ENCODE results near the gene SLC39A7. TPM values are rescaled to one million over a fixed set of nuclear protein-coding genes. Genes with fewer than 3 reads are reported as not detected.

The SLC39A7 gene
- total and polyA plus RNA-seq, 12 donors: 25.8 to 178 (median 53.1) TPM

- H3K4me1 ChIP-seq: peaks cover 10 to 66% (median 44%) of the 10 kb centered on the region in 9 donors
- DNase-seq (no peak), ATAC-seq (no peak)
- intact Hi-C loops (cut with DNase I): loop anchor here in 6 of 10 donors (5.0 kb wide), 2 partner anchors 33 to 228 kb away; partner anchors contain the start of gene BRD2 (in 1 of the 6)
- H3K4me3 ChIP-seq: no peak overlapping the region
- peaks cover 0 to 26% (median 0%) of the 10 kb centered on the region in 7 donors for H3K27me3 ChIP-seq
- TF ChIP-seq CTCF (IDR thresholded peaks at IDR 0.05): no peak
- no peak overlapping the region for H3K27ac ChIP-seq
- 71 to 75% methylated on average over 15 of the region's 15 CpGs for WGBS, 2 donors
- H3K36me3 ChIP-seq: peaks cover 0 to 44% (median 24%) of the 10 kb centered on the region in 9 donors
- H3K9me3 ChIP-seq: no peaks in the 10 kb centered on the region
Observed at GRCh38 chr6:33195304-33196165, 5.1 kb upstream of the SLC39A7 start.

GRCh38 chr6:33197431-33198048, 3.1 kb upstream of the SLC39A7 start:
- intact Hi-C loops (cut with DNase I): loop anchor here in 7 of 10 donors (2.0 to 5.0 kb wide), 3 partner anchors 35 to 230 kb away; partner anchors contain the start of gene BRD2 (in 1 of the 7)
- H3K4me3 ChIP-seq: no peak overlapping the region
- H3K27ac ChIP-seq: peak overlapping the region in 7 of 10 donors; percentile 2 to 65 (median 26)
- ATAC-seq (peak in 7 of 8 donors; percentile 10 to 33 (median 27)), DNase-seq (peak in 1 of 2 donors; percentile 38)
- H3K9me3 ChIP-seq: no peaks in the 10 kb centered on the region
- peaks cover 0 to 54% (median 33%) of the 10 kb centered on the region in 9 donors for H3K36me3 ChIP-seq
- WGBS, 2 donors: 18 to 31% methylated on average over 12 of the region's 12 CpGs
- peak; percentile 42 to 80 (median 71) for TF ChIP-seq CTCF (IDR thresholded peaks at IDR 0.05)
- peaks cover 22 to 62% (median 51%) of the 10 kb centered on the region in 9 donors for H3K4me1 ChIP-seq
- peaks cover 0 to 6% (median 0%) of the 10 kb centered on the region in 7 donors for H3K27me3 ChIP-seq

GRCh38 chr6:33198159-33198852, 2.4 kb upstream of the SLC39A7 start:
- H3K27ac ChIP-seq: peak overlapping the region in 4 of 10 donors; percentile 6 to 26 (median 15)
- no peaks in the 10 kb centered on the region for H3K27me3 ChIP-seq
- H3K4me1 ChIP-seq: peaks cover 22 to 64% (median 52%) of the 10 kb centered on the region in 9 donors
- intact Hi-C loops (cut with DNase I): loop anchor here in 7 of 10 donors (2.0 to 5.0 kb wide), 3 partner anchors 36 to 231 kb away; partner anchors contain the start of gene BRD2 (in 1 of the 7)
- H3K36me3 ChIP-seq: peaks cover 0 to 62% (median 41%) of the 10 kb centered on the region in 9 donors
- H3K4me3 ChIP-seq: no peak overlapping the region
- no peaks in the 10 kb centered on the region for H3K9me3 ChIP-seq
- no peak for DNase-seq
- no peak for ATAC-seq
- 69 to 79% methylated on average over 6 of the region's 6 CpGs for WGBS, 2 donors
- TF ChIP-seq CTCF (IDR thresholded peaks at IDR 0.05): no peak

Data from heart right ventricle (tissue), 16 donors.